ENCODE measurements around the gene LRRN3. TPM values are rescaled to one million over a fixed set of nuclear protein-coding genes. Genes with fewer than 3 reads are reported as not detected.

LRRN3 gene
- total RNA-seq, 3 donors from 2014 or later = 1.6 to 2.4 (median 1.6) TPM

- no peak for DNase-seq (ENCODE audit: low spot score in 2 of 2)
- H3K9me3 ChIP-seq = no peaks in the 10 kb centered on the region
- TF ChIP-seq CTCF (IDR thresholded peaks at IDR 0.05) = no peak
- TF ChIP-seq POLR2A (IDR thresholded peaks at IDR 0.05) = no peak
- no peak for TF ChIP-seq POLR2AphosphoS5 (IDR thresholded peaks at IDR 0.05)
- H3K36me3 ChIP-seq = no peaks in the 10 kb centered on the region
- no peaks in the 10 kb centered on the region for H3K4me1 ChIP-seq
- no peak overlapping the region for H3K27ac ChIP-seq
- intact Hi-C loops (cut with DNase I; ENCODE audit: low total_unique reads) = no loop called here
- H3K27me3 ChIP-seq = no peaks in the 10 kb centered on the region
- H3K4me3 ChIP-seq = no peak overlapping the region
Measured at GRCh38 chr7:111076205-111076604, 14.7 kb upstream of the LRRN3 start.

- H3K4me3 ChIP-seq = no peak overlapping the region
- no peaks in the 10 kb centered on the region for H3K36me3 ChIP-seq
- no peaks in the 10 kb centered on the region for H3K9me3 ChIP-seq
- DNase-seq (ENCODE audit: low spot score in 2 of 2) = no peak
- no peaks in the 10 kb centered on the region for H3K4me1 ChIP-seq
- TF ChIP-seq POLR2A (IDR thresholded peaks at IDR 0.05) (no peak), POLR2AphosphoS5 (IDR thresholded peaks at IDR 0.05) (no peak), CTCF (IDR thresholded peaks at IDR 0.05) (no peak)
- H3K27ac ChIP-seq = no peak overlapping the region
- no peaks in the 10 kb centered on the region for H3K27me3 ChIP-seq
- intact Hi-C loops (cut with DNase I; ENCODE audit: low total_unique reads) = no loop called here
Measured at GRCh38 chr7:111077001-111077400, 13.9 kb upstream of the LRRN3 start.

GRCh38 chr7:111080495-111081105 is 10.3 kb upstream of the LRRN3 start:
- intact Hi-C loops (cut with DNase I; ENCODE audit: low total_unique reads) = no loop called here
- Histone ChIP-seq H3K36me3 (no peaks in the 10 kb centered on the region), H3K27me3 (no peaks in the 10 kb centered on the region), H3K27ac (no peak overlapping the region), H3K4me3 (no peak overlapping the region), H3K4me1 (no peaks in the 10 kb centered on the region), H3K9me3 (no peaks in the 10 kb centered on the region)
- DNase-seq (ENCODE audit: low spot score in 2 of 2) = no peak
- TF ChIP-seq POLR2A (IDR thresholded peaks at IDR 0.05) = no peak
- TF ChIP-seq CTCF (IDR thresholded peaks at IDR 0.05) = no peak

GRCh38 chr7:111081546-111082267 is 9.2 kb upstream of the LRRN3 start:
- Histone ChIP-seq H3K4me1 (no peaks in the 10 kb centered on the region), H3K4me3 (no peak overlapping the region), H3K27me3 (no peaks in the 10 kb centered on the region), H3K36me3 (no peaks in the 10 kb centered on the region), H3K27ac (no peak overlapping the region), H3K9me3 (no peaks in the 10 kb centered on the region)
- TF ChIP-seq POLR2AphosphoS5 (IDR thresholded peaks at IDR 0.05) = no peak
- TF ChIP-seq POLR2A (IDR thresholded peaks at IDR 0.05) = no peak
- TF ChIP-seq CTCF (IDR thresholded peaks at IDR 0.05) = no peak
- DNase-seq (ENCODE audit: low spot score in 2 of 2) = no peak
- intact Hi-C loops (cut with DNase I; ENCODE audit: low total_unique reads) = no loop called here

- intact Hi-C loops (cut with DNase I; ENCODE audit: low total_unique reads) = no loop called here
- no peak overlapping the region for H3K4me3 ChIP-seq
- no peak for DNase-seq (ENCODE audit: low spot score in 2 of 2)
Measured at GRCh38 chr7:111082351-111082750, 8.6 kb upstream of the LRRN3 start.

More at GRCh38 chr7:111082351-111082750, 8.6 kb upstream of the LRRN3 start:
- no peak overlapping the region for H3K27ac ChIP-seq
- no peaks in the 10 kb centered on the region for H3K9me3 ChIP-seq
- H3K27me3 ChIP-seq = no peaks in the 10 kb centered on the region
- H3K36me3 ChIP-seq = no peaks in the 10 kb centered on the region
- H3K4me1 ChIP-seq = no peaks in the 10 kb centered on the region
- TF ChIP-seq POLR2AphosphoS5 (IDR thresholded peaks at IDR 0.05) (no peak), POLR2A (IDR thresholded peaks at IDR 0.05) (no peak), CTCF (IDR thresholded peaks at IDR 0.05) (no peak)
